Neural cell (in vitro differentiated cells): ENCODE data around the gene PTTG1IP.

Experiments used
- EP300 ChIP-seq: fragments of 450-650 bp; conservative IDR thresholded peaks from 2 replicates; pipeline ENCODE4 v1.6.1; 2014; ENCODE audit warnings: antibody characterized with exemption, mild to moderate bottlenecking, moderate library complexity; ENCODE audit not compliant: poor library complexity, severe bottlenecking
- TF ChIP-seq, protein P1 (sequence below): fragments of 450-650 bp; IDR thresholded peaks from 2 replicates; pipeline ENCODE4 v1.5.1; 2014; ENCODE audit warnings: antibody characterized with exemption, mild to moderate bottlenecking, moderate library complexity; ENCODE audit not compliant: poor library complexity, severe bottlenecking

DNA sequence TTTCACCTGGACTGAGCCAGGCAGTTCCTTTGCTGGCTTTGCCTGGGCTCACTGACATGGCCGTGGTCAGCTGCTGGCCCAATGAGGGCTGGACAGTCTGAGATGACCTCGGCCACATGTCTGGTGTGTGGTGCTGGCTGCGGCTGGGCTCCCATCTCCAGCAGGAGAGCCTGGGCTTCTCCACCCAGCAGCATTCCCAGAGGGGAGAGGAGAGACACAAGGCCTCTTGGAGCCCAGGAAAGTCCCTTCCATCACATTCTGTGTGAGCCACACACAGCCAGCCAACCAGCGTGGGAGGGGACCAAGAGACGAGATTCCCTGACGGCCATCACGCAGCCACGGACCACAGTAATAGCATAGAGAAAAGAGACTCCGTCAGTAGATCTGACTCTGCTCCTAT is 34.5 kb downstream of the PTTG1IP start:
- no peak for TF ChIP-seq EP300
- TF ChIP-seq, protein P1, sequence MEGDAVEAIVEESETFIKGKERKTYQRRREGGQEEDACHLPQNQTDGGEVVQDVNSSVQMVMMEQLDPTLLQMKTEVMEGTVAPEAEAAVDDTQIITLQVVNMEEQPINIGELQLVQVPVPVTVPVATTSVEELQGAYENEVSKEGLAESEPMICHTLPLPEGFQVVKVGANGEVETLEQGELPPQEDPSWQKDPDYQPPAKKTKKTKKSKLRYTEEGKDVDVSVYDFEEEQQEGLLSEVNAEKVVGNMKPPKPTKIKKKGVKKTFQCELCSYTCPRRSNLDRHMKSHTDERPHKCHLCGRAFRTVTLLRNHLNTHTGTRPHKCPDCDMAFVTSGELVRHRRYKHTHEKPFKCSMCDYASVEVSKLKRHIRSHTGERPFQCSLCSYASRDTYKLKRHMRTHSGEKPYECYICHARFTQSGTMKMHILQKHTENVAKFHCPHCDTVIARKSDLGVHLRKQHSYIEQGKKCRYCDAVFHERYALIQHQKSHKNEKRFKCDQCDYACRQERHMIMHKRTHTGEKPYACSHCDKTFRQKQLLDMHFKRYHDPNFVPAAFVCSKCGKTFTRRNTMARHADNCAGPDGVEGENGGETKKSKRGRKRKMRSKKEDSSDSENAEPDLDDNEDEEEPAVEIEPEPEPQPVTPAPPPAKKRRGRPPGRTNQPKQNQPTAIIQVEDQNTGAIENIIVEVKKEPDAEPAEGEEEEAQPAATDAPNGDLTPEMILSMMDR: no peak
